Progenitor cell of endocrine pancreas (in vitro differentiated cells): ENCODE data around the gene IREB2. TPM values are rescaled to one million over a fixed set of nuclear protein-coding genes. Genes with fewer than 3 reads are reported as not detected.
A peak's percentile ranks its signal among the peaks of the same experiment; 100 is the strongest.

Source experiments
- DNase-seq: peaks from one replicate; pipeline ENCODE4 v3.0.0; 2021; ENCODE audit warnings: low spot score; ENCODE audit not compliant: unreplicated experiment
- H3K27ac Mint-ChIP-seq: 2 replicates; pipeline ENCODE4 v1.8.0; 2021; ENCODE audit warnings: mild to moderate bottlenecking, moderate library complexity, mixed read lengths
- H3K27me3 Mint-ChIP-seq: 2 replicates; pipeline ENCODE4 v1.8.0; 2021; ENCODE audit warnings: mixed read lengths
- H3K36me3 Mint-ChIP-seq: 2 replicates; pipeline ENCODE4 v1.8.0; 2022; ENCODE audit warnings: mixed read lengths; ENCODE audit not compliant: insufficient read depth
- H3K4me1 Mint-ChIP-seq: 2 replicates; pipeline ENCODE4 v1.8.0; 2021; ENCODE audit warnings: low read depth, mixed read lengths
- H3K4me3 Mint-ChIP-seq: 2 replicates; pipeline ENCODE4 v1.8.0; 2021; ENCODE audit warnings: low read depth, mild to moderate bottlenecking, moderate library complexity, mixed read lengths
- H3K9me3 Mint-ChIP-seq: 2 replicates; pipeline ENCODE4 v1.8.0; 2021; ENCODE audit warnings: low read depth, mixed read lengths
- long read RNA-seq: library from polyadenylated mRNA; unstranded; transcript quantifications from one replicate; pipeline ENCODE4 v2.0.0, GENCODE V29; 2020
- total RNA-seq: library from RNA; stranded (reverse); gene quantifications from 2 replicates; pipeline ENCODE4 v1.2.1, GENCODE V29; 2021
- TF ChIP-seq, protein P1 (sequence below): fragments of 200-600 bp; sonication (generic); IDR thresholded peaks from one replicate; pipeline ENCODE4 v1.5.0; 2021; ENCODE audit warnings: antibody characterized with exemption, mild to moderate bottlenecking; ENCODE audit not compliant: unreplicated experiment

The IREB2 gene, protein sequence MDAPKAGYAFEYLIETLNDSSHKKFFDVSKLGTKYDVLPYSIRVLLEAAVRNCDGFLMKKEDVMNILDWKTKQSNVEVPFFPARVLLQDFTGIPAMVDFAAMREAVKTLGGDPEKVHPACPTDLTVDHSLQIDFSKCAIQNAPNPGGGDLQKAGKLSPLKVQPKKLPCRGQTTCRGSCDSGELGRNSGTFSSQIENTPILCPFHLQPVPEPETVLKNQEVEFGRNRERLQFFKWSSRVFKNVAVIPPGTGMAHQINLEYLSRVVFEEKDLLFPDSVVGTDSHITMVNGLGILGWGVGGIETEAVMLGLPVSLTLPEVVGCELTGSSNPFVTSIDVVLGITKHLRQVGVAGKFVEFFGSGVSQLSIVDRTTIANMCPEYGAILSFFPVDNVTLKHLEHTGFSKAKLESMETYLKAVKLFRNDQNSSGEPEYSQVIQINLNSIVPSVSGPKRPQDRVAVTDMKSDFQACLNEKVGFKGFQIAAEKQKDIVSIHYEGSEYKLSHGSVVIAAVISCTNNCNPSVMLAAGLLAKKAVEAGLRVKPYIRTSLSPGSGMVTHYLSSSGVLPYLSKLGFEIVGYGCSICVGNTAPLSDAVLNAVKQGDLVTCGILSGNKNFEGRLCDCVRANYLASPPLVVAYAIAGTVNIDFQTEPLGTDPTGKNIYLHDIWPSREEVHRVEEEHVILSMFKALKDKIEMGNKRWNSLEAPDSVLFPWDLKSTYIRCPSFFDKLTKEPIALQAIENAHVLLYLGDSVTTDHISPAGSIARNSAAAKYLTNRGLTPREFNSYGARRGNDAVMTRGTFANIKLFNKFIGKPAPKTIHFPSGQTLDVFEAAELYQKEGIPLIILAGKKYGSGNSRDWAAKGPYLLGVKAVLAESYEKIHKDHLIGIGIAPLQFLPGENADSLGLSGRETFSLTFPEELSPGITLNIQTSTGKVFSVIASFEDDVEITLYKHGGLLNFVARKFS
- 87.4 and 95.3 TPM in 2 replicates for total RNA-seq
- long read RNA-seq, full-length matches to known transcripts: 5 of 42 reads
- long read RNA-seq, partial matches to known transcripts: 21 of 42 reads
- long read RNA-seq, other reads (novel, unspliced or antisense): 16 of 42 reads

DNA sequence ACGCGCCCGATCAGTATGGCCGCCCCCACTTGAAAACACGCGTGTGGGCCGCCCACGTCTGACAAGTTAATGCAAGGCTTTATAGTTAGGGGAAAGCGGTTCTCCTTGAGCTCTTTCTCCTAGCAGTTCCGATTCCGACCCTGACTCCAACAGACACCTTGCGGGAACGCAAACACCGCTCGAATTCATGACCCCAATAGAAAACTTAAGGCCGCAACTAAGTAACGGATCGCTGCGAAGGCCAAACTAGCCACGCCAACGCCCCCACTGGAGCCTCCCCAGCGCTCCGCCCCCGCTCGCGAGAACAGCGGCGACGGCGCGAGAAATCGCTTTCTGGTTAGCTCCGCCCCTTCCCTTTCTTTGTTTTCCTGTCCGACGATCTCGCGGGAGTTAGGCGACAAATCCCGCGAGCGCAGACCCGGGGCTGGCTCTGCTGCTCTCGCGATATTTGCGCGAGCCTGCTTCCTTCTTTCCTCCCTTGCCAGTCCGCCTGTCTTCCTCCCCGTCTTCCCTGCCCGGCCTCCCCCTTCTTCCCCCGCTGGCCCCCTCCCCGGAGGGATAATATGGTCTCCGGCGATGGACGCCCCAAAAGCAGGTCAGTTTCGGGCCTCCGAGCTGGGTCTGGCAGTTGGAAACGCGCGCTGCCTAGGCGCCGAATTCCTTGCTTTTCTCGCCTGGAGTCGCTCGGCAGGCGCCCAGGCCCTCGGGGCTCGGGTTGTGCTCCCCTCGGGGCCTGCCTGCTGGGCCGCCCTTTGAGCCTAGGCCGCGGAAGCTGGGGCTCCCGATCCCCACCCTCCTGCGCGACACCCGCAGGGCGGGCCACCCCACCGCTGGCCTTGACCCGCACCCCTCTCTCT is at the start of gene IREB2:
IREB2 (plus strand) TSS at position 455 of the 857 bp plus-strand sequence; CDS start at position 577, 122 bp downstream.
- TF ChIP-seq, protein P1, sequence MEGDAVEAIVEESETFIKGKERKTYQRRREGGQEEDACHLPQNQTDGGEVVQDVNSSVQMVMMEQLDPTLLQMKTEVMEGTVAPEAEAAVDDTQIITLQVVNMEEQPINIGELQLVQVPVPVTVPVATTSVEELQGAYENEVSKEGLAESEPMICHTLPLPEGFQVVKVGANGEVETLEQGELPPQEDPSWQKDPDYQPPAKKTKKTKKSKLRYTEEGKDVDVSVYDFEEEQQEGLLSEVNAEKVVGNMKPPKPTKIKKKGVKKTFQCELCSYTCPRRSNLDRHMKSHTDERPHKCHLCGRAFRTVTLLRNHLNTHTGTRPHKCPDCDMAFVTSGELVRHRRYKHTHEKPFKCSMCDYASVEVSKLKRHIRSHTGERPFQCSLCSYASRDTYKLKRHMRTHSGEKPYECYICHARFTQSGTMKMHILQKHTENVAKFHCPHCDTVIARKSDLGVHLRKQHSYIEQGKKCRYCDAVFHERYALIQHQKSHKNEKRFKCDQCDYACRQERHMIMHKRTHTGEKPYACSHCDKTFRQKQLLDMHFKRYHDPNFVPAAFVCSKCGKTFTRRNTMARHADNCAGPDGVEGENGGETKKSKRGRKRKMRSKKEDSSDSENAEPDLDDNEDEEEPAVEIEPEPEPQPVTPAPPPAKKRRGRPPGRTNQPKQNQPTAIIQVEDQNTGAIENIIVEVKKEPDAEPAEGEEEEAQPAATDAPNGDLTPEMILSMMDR: no peak

DNA sequence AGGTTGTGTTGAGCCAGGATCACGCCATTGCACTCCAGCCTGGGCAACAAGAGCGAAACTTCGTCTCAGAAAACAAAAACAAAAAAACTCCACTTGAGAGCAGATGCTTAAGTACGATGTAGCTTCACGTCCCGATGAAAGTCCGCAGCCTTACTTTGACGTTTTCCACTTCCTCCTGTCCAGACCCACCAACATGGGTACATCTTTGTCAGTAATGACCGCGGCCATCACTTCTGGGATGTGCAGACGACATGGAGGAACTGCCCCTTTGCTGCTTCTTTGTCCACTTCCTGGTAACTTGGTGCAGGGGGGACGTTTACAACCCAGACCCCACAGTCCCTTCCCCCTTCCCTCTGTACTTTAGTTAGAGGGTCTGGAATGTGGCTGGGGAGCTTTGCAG is 49.2 kb upstream of the IREB2 start:
- TF ChIP-seq, protein P1: no peak
- DNase-seq: no peak
- peaks cover 40% of the 10 kb centered on the region for H3K27me3 Mint-ChIP-seq
- H3K27ac Mint-ChIP-seq: no peak overlapping the region
- H3K9me3 Mint-ChIP-seq: no peaks in the 10 kb centered on the region
- H3K4me1 Mint-ChIP-seq: peaks cover 11% of the 10 kb centered on the region
- H3K4me3 Mint-ChIP-seq: no peak overlapping the region
- no peaks in the 10 kb centered on the region for H3K36me3 Mint-ChIP-seq

More for the DNA sequence above, at the start of gene IREB2:
- Mint-ChIP-seq H3K36me3 (peaks cover 5% of the 10 kb centered on the region), H3K27ac (peak within 1 kb of the TSS; percentile 99), H3K27me3 (peaks cover 3% of the 10 kb centered on the region), H3K4me3 (peak within 1 kb of the TSS; percentile 95), H3K9me3 (no peaks in the 10 kb centered on the region), H3K4me1 (peaks cover 13% of the 10 kb centered on the region)
- peak; percentile 96 for DNase-seq

DNA sequence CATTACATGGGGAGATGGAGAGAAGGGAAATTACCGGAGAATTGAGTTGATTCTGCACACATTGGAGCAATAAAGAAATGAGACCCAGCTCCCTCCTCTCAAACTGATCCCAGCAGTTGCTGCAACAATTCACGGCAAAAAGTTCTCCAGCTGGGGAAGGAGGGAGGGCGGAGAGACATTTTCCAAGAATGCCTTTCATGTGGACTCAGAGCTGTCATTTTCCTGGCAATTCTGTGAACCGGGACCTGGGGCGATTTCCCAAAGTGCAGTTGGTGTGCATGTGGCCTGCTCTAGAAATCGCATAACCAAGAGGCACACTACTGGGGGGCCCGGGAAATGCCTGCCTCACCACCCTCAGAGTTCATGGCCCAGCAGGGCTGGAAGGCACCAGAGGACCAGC is 48.7 kb upstream of the IREB2 start:
- TF ChIP-seq, protein P1: no peak
- no peak overlapping the region for H3K4me3 Mint-ChIP-seq
- H3K27ac Mint-ChIP-seq: no peak overlapping the region
- no peaks in the 10 kb centered on the region for H3K36me3 Mint-ChIP-seq
- H3K9me3 Mint-ChIP-seq: no peaks in the 10 kb centered on the region
- peaks cover 11% of the 10 kb centered on the region for H3K4me1 Mint-ChIP-seq
- DNase-seq: no peak
- H3K27me3 Mint-ChIP-seq: peaks cover 42% of the 10 kb centered on the region

DNA sequence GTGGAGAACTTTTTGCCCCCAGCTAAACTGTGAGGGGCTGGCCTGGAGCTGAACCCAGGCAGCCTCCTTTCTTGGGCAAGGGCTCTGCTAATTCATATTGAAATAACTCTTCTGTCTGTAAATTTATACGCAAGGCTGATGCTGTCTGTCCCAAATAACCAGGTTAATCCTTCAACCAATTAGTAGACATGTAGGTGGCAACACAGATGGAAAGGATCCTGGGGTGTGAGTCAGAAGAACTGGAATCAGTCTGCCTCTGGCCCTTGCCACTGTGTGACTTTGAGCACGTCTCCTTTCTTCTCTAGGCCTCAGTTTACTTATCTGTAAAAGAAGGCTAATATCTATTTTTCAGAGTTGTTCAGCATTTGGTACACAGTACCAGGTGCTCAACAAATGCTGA is 48.3 kb upstream of the IREB2 start:
- TF ChIP-seq, protein P1: no peak
- Mint-ChIP-seq H3K4me3 (no peak overlapping the region), H3K4me1 (peaks cover 11% of the 10 kb centered on the region), H3K9me3 (no peaks in the 10 kb centered on the region), H3K27me3 (peaks cover 42% of the 10 kb centered on the region), H3K27ac (no peak overlapping the region), H3K36me3 (no peaks in the 10 kb centered on the region)
- DNase-seq: no peak
